GM03348 (cell line): ENCODE data around the gene LGI4.

Source experiments
- DNase-seq: peaks from one replicate; pipeline ENCODE4 v3.0.0; 2012; ENCODE audit warnings: low spot score

LGI4 gene

DNA sequence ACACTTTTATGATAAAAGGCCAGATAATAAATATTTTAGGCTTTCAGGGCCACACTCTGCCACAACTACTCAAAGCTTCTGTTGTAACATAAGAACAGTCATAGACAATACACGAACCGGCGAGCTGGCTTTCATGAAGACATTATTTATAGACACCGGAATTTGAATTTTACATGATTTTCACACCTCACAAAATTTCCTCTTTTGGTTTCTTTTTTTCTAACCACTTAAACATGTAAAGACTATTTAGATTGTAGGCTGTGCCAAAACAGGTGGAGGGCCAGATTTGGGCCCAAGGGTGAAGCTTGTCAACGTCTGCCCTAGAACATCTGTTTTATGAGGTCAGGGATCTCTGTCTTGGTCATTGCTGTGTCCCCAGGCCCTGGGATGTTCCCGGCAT is 48.9 kb downstream of the LGI4 start:
- DNase-seq, result no peak

DNA sequence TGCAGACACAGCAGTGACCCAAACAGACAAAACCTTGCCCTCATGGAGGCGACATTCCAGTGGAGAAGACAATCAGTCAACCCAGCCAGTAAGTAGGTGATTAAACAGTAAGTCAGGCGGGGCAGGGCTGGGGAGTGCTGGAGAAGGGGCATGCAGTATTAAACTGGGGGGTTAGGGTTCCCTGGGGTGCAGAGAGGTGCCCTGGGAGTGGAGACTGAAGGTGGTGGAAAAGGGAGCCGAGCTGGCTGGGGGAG is 50.4 kb downstream of the LGI4 start:
- DNase-seq, result no peak

DNA sequence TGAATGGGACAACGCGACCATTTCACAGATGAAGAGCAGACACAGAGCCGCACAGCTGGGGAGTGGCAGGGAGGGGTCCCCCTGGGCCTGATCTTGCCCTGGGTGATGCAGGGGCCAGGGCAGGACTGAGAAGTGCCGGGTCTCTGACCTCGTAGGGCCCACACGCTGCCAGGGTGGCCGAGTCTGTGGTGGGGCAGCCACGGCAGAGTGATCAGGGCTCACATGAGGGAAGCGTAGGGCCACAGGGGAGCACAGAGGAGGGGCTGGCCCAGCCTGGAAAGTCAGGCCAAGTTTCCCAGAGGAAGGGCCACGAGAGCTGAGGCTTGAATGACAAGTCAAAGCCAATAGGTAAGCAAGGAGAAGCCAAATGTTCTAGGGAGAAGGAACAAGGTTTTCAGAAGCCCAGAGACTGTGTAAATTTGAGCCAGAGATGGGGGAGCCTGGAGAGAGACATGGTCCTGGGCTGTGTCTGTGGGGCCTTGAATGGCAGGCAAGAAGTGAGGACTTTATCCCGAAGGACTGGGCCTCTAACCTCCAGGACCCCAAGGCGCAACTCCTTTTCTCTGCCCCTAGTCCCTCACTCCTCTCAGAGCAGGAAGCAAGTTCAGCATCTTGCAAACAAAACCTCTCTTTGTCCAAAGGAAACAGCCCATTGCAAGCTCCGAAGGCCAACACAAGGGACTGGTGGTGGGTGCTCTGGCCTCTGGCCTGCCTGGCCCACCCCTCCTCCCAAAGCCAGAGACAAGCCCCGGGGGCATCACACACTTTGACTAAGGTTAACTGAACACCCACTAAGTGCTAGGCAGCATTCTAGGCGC is 51.0 kb downstream of the LGI4 start:
- no peak for DNase-seq

DNA sequence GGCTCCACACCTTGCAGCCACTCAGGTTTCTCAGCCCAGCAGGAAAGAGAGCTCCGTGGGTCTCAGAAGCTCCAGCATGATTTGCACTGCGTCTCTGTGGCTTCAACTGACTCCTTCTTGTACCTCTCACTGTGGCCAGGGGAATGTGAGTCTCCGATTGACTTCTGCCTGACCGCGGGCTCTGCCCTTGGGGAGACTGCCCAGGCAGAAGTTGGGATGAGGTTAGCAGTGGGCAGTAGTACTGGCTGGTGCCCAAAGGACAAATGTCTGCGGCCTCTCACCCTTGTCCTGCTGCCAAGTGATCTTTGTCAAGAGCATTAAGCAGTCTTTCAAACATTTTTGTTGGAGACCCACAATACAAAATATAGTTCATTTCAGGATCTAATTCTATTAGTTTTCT is 53.7 kb downstream of the LGI4 start:
- no peak for DNase-seq

DNA sequence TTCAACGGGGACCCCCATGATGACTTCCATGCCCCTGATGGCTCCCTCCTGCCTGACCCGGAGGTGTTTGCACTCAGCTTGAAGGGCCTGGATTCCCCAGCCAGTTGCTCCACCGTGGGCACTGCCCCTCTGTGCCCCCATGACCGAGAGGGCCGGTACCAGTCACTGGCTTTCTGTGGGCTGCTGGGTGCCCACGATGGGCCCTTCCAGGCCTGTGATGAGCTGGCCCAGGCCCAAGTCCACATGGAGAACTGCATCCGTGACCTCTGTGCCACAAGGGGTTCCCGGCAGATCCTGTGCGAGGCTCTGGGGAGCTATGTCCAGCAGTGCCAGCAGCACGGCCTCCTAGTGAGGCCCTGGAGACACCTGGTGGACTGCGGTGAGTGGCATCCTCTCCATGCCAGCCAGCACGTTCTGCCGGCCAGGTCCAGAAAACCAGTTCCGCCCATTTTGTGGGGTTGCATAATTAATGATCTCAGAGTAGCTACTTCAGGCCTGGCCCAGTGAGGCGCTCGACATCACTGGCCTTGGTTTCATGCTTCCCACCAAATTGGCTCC is 54.2 kb downstream of the LGI4 start:
- DNase-seq, result no peak

DNA sequence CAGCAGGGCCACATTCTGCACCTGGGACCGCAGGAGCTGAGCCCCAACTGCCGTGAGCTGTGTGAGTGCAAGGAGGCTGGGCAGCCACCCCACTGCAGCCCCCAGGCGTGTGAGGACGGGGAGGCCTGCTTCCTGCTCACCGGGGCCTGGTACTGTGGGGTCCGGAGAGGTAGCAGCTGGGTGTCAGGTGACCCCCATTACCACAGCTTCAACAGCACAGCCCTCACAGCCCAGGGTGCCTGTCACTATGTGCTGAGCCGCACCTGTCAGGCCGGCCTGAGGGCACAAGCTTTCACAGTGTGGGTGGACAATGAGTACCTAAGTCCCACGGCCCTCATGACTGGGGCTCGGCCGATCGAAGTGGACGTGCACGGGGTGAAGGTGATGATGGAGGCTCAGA is 55.0 kb downstream of the LGI4 start:
- no peak for DNase-seq

DNA sequence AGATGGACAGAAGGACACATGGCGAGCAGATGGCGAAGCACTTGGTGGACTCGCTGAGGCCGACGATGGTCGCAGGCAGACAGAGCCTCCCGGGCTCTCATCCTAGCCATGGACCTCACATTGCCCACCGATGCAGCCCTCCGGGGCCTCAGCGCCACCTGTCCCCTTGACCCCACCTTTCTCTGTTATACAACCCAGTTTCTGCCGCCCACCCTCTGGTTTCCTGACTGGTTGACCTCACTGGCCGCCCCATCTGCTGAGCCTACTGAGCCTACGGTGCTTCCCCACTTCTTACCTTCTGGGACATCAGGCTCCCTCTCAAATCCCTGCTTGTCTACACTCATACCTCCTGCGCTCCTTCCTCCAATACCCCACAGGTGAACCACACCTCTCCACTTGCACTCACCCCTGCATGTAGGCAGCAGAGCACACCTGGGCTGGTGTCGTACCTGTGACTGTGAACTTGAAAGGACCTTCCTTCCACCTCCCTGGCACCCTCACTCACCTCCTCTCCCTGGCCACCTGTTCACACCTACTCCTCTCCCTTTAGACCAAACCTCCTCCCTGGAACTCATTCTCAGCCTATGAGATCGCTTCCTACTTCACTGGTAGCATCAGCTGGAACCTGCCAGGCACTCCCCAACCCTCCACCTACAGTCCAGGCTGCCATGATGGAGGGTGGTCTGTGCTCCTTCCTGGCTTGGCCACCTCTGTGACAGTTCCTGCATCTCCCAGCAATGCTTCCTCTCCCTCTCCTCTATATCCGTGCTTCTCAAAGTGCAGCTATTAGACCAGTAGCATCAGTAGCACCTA is 57.2 kb downstream of the LGI4 start:
- no peak for DNase-seq

DNA sequence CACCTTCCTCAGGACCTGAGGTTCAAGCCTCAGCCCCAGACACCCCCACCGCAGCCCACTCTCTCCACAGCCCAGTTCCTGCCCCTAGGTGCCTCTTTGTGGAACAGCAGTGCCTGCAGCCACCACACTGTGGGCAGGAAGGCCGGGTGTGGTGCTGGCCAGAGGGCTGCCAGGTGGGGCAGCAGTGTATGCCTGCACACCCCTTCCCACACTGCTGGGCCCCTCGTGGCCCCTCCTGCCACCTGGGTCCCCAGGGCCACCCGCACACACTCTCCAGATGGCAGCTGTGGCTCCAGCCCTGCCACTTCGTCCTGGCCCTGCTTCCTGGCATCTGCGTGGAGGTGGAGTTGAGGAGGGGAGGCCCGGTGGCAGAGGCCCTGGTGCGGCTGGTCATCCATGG is 58.2 kb downstream of the LGI4 start:
- no peak for DNase-seq

DNA sequence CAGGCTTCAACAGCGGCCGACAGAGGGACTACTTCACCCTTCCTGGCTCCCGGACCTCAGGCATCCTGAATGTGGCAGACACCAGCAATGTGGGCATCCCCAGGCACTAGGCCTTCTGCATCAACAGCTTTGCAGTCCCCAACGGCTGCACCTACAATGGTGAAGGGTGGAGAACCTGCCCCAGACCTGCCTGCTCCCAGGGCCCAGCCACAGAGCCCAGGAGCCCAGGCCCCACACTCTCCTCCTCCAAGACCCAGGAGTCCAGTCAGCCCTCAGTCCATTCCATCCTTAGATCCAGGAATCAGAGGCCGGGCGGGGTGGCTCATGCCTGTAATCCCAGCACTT is 58.9 kb downstream of the LGI4 start:
- DNase-seq, result no peak

DNA sequence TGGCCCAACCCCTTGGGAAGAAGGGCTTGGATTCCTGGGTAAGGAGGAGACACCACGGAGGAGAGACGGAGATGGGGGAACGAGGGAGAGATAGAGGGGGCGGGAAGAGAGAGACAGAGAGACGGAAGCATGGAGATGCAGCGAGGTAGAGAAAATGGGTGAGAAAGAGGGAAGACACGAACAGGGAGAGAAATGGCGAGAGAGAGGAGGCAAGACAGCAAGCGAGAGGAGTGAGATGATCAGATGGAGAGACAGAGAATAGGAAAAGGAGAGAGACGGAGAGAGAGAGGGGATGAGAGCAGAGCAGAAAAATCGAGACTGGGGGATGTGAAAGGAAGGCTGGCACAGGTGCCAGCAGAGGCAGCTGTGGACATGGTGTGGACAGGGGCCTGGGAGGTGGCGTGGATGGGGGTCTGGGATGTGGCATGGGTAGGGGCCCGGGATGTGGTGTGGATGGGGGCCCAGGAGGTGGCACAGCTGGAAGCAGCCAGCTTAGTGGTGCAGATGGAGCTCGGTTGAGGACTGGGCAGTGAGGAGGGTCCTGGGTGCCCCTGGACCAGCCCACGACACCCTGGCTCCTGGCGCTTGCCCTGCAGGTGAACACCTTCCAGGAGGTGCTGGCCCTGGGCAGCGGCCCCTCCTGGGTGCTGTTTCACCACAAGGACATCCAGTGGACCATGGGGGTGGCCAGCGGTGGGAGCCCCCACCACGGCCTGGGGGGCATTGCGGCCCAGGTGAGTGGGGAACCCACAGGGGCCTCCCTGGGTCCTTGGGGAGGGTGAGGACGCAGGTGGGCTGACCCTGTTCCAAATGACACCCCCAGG is 59.4 kb downstream of the LGI4 start:
- DNase-seq, result no peak
